ENCODE results near the gene UCN. TPM values are rescaled to one million over a fixed set of nuclear protein-coding genes. Genes with fewer than 3 reads are reported as not detected.

UCN gene
- total and polyA plus RNA-seq, 2 experiments from 2014 or later = 3.2 to 14.8 TPM

DNA sequence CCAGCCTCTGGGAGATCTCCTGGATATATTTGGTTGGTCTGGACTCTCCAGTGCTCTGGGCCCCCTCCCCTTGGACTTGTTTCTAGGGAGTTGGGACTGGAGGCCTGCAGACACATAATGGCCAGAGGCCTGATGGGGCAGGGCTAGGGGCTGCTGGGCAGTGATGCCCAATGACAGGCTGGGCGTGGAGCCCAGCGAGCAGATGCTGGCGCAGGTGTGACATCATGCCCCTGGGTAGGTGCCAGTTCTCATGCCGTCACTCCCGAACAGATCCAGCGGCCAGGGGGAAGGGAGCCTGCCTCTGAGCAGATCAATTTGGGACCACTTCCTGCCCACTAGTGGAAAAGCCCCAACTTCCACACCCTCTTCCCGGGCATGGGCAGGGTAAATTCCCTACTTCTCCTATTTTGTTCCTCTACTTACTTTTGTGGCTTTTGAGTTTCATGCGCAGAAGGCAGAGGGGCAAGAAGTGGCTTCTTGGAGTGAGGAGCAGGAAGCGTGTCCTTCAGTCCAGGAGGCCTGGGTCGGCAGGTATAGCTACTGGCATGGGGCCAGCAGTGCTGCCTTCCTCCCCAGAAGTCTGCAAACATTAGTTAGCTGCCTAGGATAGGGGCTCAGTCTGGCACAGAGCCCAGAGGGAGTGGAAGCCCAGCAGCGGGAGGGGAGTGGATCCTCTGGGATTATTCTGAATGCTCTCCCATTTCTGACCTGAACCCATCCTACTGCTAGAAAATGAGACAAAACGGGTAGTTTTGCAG is 8.6 kb upstream of the UCN start:
- no peaks in the 10 kb centered on the region for H3K27me3 ChIP-seq
- no peak overlapping the region for H3K4me3 ChIP-seq
- no peaks in the 10 kb centered on the region for H3K36me3 ChIP-seq
- DNase-seq (ENCODE audit: low read depth in 1 of 2, low spot score in 1 of 2) = no peak
- no peak overlapping the region for H3K27ac ChIP-seq
- TF ChIP-seq, protein P1, sequence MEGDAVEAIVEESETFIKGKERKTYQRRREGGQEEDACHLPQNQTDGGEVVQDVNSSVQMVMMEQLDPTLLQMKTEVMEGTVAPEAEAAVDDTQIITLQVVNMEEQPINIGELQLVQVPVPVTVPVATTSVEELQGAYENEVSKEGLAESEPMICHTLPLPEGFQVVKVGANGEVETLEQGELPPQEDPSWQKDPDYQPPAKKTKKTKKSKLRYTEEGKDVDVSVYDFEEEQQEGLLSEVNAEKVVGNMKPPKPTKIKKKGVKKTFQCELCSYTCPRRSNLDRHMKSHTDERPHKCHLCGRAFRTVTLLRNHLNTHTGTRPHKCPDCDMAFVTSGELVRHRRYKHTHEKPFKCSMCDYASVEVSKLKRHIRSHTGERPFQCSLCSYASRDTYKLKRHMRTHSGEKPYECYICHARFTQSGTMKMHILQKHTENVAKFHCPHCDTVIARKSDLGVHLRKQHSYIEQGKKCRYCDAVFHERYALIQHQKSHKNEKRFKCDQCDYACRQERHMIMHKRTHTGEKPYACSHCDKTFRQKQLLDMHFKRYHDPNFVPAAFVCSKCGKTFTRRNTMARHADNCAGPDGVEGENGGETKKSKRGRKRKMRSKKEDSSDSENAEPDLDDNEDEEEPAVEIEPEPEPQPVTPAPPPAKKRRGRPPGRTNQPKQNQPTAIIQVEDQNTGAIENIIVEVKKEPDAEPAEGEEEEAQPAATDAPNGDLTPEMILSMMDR (IDR thresholded peaks at IDR 0.05; ENCODE audit: low read depth, low read length) = no peak
- H3K4me1 ChIP-seq (ENCODE audit: low read depth) = peaks cover 2% of the 10 kb centered on the region
- no peaks in the 10 kb centered on the region for H3K9me3 ChIP-seq (ENCODE audit: low read depth)

DNA sequence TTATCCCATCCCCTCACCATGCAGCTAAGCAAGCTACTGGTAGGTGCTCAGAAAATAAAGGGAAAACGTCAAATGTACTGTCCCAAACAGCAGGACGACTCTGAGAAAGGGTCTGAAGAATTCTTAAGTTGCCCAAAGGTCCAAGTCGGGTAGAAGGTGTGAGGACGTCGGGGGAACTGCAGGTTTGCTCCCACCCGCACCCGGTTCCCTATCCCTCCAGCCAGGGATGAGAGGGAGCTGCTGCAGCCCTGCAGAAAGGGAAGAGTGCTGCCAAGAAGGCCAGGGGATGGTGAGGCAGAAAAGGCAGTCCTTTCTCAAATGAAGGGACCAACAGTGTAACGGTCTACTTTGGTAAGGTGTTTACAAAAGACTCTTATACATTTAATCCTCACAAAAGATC is 6.9 kb upstream of the UCN start:
- H3K36me3 ChIP-seq = no peaks in the 10 kb centered on the region
- no peak for DNase-seq (ENCODE audit: low read depth in 1 of 2, low spot score in 1 of 2)
- H3K4me1 ChIP-seq (ENCODE audit: low read depth) = no peaks in the 10 kb centered on the region
- H3K27me3 ChIP-seq = no peaks in the 10 kb centered on the region
- H3K27ac ChIP-seq = no peak overlapping the region
- H3K9me3 ChIP-seq (ENCODE audit: low read depth) = no peaks in the 10 kb centered on the region
- H3K4me3 ChIP-seq = no peak overlapping the region
- TF ChIP-seq, protein P1 (IDR thresholded peaks at IDR 0.05; ENCODE audit: low read depth, low read length) = no peak

DNA sequence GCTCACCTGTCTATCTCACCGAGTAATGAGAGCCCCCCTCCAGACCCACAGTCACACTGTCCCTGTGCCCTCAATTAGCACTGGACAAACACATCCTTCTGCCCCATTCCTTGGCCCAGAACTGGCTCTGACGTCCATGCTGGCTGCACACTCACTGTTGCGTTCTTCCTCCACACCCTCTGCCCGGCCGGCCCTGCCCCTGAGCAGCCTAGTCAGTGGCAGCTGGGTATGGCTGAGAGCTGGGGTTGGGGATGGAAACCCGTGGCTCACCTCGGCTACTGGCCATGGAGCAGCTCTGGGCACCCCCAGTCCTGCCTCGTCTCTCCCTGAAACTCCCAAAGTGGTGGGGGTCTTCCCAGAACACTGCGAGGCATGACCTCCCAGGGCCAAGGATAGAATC is 6.5 kb upstream of the UCN start:
- no peaks in the 10 kb centered on the region for H3K9me3 ChIP-seq (ENCODE audit: low read depth)
- no peaks in the 10 kb centered on the region for H3K27me3 ChIP-seq
- no peak overlapping the region for H3K4me3 ChIP-seq
- DNase-seq (ENCODE audit: low read depth in 1 of 2, low spot score in 1 of 2) = no peak
- no peaks in the 10 kb centered on the region for H3K36me3 ChIP-seq
- no peaks in the 10 kb centered on the region for H3K4me1 ChIP-seq (ENCODE audit: low read depth)
- no peak overlapping the region for H3K27ac ChIP-seq
- TF ChIP-seq, protein P1 (IDR thresholded peaks at IDR 0.05; ENCODE audit: low read depth, low read length) = no peak

DNA sequence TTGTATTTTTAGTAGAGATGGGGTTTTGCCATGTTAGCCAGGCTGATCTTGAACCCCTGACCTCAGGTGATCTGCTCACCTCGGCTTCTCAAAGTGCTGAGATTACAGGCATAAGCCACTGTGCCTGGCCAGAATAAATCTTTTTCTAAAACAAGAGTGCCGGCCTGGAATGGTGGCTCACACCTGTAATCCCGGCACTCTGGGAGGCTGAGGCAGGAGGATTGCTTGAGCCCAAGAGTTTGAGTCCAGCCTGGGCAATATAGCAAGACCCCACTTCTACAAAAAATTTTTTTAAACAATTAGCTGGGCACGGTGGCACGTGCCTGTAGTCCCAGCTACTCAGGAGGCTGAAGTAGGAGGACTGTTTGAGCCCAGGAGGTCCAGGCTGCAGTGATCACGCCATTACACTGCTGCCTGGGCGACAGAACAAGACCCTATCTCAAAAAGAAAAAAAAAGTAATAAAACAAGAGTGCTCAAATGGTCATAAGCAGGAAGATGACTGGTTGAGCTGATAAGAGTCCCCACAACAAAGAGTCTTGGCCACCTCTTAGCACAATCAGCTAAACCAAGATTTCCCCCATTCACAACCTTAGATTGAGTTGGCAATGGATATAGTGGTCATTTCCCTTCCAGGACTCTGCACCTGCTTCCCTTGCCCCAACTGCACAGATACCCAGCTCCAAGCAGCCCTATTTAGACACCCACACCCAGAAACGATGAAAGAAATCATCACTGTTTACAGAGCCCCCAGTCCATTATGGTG is 5.8 kb upstream of the UCN start:
- no peaks in the 10 kb centered on the region for H3K36me3 ChIP-seq
- no peaks in the 10 kb centered on the region for H3K4me1 ChIP-seq (ENCODE audit: low read depth)
- TF ChIP-seq, protein P1 (IDR thresholded peaks at IDR 0.05; ENCODE audit: low read depth, low read length) = no peak

DNA sequence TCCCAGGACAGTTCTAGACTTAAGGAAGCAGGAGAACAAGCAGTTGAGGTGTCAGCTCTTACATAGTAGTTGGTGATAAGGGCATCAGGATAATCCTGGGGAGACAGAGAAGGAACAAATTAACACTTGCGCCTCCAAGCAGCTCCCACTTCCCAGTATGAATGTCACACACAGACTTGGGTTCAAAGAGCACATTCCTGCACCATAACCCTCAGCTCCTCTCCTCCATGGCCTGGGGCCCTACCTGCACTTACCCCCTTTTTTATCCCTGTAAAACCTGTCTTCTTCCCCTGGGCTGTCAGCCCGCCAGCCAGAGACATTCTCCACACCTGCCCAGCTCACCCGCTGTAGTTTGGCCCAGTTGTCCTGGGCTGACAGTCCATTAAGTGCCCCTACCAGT is 3.9 kb upstream of the UCN start:
- TF ChIP-seq, protein P1 (IDR thresholded peaks at IDR 0.05; ENCODE audit: low read depth, low read length) = no peak
- Histone ChIP-seq H3K36me3 (no peaks in the 10 kb centered on the region), H3K27me3 (peaks cover 10% of the 10 kb centered on the region), H3K9me3 (ENCODE audit: low read depth) (no peaks in the 10 kb centered on the region), H3K27ac (no peak overlapping the region), H3K4me1 (ENCODE audit: low read depth) (no peaks in the 10 kb centered on the region), H3K4me3 (no peak overlapping the region)
- DNase-seq (ENCODE audit: low read depth in 1 of 2, low spot score in 1 of 2) = no peak

More for the DNA sequence above, 5.8 kb upstream of the UCN start:
- DNase-seq (ENCODE audit: low read depth in 1 of 2, low spot score in 1 of 2) = no peak
- no peak overlapping the region for H3K4me3 ChIP-seq
- H3K9me3 ChIP-seq (ENCODE audit: low read depth) = no peaks in the 10 kb centered on the region
- H3K27ac ChIP-seq = no peak overlapping the region
- no peaks in the 10 kb centered on the region for H3K27me3 ChIP-seq
